Activated naive CD4-positive, alpha-beta T cell treated with anti-CD3 and anti-CD28 coated beads for 36 hours (primary cell): Measurements from ENCODE around the gene TMEM115. TPM values are rescaled to one million over a fixed set of nuclear protein-coding genes. Genes with fewer than 3 reads are reported as not detected.
A peak's percentile ranks its signal among the peaks of the same experiment; 100 is the strongest.

Experiments used
- CTCF ChIA-PET: fragments of 350-600 bp; sonication (Branson Sonifier 250); formaldehyde crosslinking; loops from one replicate; lab custom pipeline; 2021; ENCODE audit warnings: antibody characterized with exemption; lab: Charles Lee
- DNase-seq: peaks from one replicate; pipeline ENCODE4 v3.0.0-alpha.2; 2020
- H3K27ac Mint-ChIP-seq: one replicate; pipeline ENCODE4 v1.8.0; 2021; ENCODE audit warnings: mild to moderate bottlenecking, mixed read lengths
- H3K27me3 Mint-ChIP-seq: one replicate; pipeline ENCODE4 v1.8.0; 2021; ENCODE audit warnings: low read depth, mixed read lengths
- H3K36me3 Mint-ChIP-seq: one replicate; pipeline ENCODE4 v1.8.0; 2021; ENCODE audit warnings: low read depth, mixed read lengths
- H3K4me1 Mint-ChIP-seq: one replicate; pipeline ENCODE4 v1.8.0; 2021; ENCODE audit warnings: low read depth, mixed read lengths
- H3K4me3 Mint-ChIP-seq: one replicate; pipeline ENCODE4 v1.8.0; 2021; ENCODE audit warnings: mild to moderate bottlenecking, moderate library complexity, mixed read lengths
- H3K9me3 Mint-ChIP-seq: one replicate; pipeline ENCODE4 v1.8.0; 2021; ENCODE audit warnings: mixed read lengths
- intact Hi-C: fragments of 100-400 bp; cut with micrococcal nuclease; formaldehyde crosslinking; loops from one replicate; pipeline ENCODE4 v1.15.1; 2023
- total RNA-seq, 2 experiments: library from RNA; stranded (reverse); gene quantifications; one replicate each; pipeline ENCODE4 v1.2.3, GENCODE V29; 2021

TMEM115 gene
- total RNA-seq, 2 experiments from 2014 or later = 10.6 to 11.1 TPM

GRCh38 chr3:50345586-50346234 is 13.6 kb downstream of the TMEM115 start, which contains the start of gene ZMYND10:
Gene ZMYND10, minus strand, starts transcription at chr3:50345732. Its CDS starts 153 bp downstream, at chr3:50345579.
- Mint-ChIP-seq H3K4me1 (peaks cover 57% of the 10 kb centered on the region), H3K36me3 (peaks cover 9% of the 10 kb centered on the region), H3K27me3 (no peaks in the 10 kb centered on the region), H3K27ac (no peak within 1 kb of the TSS), H3K9me3 (no peaks in the 10 kb centered on the region), H3K4me3 (peak within 1 kb of the TSS; percentile 45)
- CTCF ChIA-PET = interaction anchor here (0.7 to 1.3 kb wide), 3 partner anchors 11 to 196 kb away, joined by 4 to 6 read pairs (median 4); no protein-coding TSS in a partner anchor
- peak; percentile 74 for DNase-seq
- intact Hi-C loops = no loop called here

GRCh38 chr3:50345008-50345407 is 14.3 kb downstream of the TMEM115 start:
- intact Hi-C loops = no loop called here
- Mint-ChIP-seq H3K36me3 (peaks cover 9% of the 10 kb centered on the region), H3K4me3 (no peak overlapping the region), H3K4me1 (peaks cover 53% of the 10 kb centered on the region), H3K27me3 (no peaks in the 10 kb centered on the region), H3K27ac (no peak overlapping the region), H3K9me3 (no peaks in the 10 kb centered on the region)
- CTCF ChIA-PET = interaction anchor here (0.9 to 1.4 kb wide), 3 partner anchors 8 to 196 kb away, joined by 3 to 4 read pairs (median 4); no protein-coding TSS in a partner anchor
- DNase-seq = no peak

DNA sequence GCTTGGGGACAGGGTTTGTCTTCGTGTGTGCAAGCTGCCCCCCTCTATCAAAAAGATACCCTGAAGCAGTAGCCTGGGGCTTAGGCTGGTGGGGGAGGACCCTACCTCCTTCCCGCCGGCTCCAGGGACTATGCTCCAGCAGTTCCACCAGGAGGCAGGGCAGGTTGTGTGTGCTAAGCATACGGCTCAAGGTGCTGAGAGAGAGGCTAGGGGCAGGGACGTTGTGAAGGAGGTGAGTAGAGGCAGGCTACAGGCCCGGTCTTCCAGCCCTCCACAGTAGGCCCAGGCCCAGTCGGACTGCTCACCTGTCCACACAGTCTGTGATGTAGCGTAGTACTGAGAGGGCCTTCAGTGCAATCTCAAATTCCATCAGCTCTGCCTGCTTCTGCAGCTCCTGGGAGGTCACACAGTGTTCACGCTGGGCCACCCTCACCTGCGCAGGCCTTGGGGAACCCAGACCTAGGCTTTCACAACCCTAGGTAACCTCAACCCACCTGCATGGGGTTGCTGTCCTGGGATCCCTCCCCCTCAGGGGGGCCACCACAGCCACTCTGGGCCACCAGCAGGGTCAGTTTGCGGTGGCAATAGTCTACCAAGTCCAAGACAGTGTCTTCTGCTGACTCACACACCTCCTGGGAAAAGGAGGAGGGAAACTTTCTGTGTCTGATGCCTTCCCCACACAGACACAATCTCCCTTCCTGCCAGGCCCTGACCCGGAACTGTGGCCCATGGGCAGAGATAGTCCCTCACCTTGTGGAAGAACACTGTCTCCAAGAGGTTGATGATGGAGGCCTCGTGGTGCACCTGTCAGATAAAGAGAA is 16.3 kb downstream of the TMEM115 start:
- H3K4me1 Mint-ChIP-seq = peaks cover 48% of the 10 kb centered on the region
- intact Hi-C loops = no loop called here
- no peak for DNase-seq

DNA sequence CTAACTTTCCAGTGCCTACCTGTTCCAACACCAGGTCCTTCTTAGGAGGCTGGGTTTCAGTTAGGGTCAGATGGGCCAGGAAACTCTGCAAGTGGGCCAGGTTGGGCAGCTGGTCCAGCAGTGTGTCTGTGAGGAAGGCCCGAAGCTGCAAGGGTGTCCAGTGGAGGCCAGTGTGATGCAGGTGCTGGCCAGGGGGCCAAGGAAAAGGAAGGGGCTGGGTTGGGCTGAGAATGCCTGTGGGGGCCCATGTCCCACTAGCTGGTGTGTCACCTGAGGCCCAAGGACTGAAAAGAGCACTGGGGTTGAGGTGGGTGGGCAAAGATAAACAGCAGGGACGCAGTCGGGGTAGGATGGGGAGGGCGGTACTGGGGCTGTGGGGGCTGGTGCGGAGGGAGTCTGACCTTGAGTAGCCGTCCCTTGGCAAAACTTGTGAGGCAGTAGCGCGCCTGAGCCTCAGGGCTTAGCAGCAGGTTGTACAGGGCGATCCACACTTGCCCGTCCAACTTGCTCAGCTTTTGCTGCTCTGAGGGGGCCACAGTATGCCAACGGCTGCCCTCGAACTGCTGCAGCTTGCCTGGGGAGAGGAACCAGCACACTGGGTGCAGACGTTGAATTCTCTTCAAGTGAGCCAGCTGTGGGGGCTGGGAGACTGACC is 17.2 kb downstream of the TMEM115 start:
- DNase-seq = no peak
- CTCF ChIA-PET = interaction anchor here (0.6 kb wide), 1 partner anchor 201 kb away, joined by 3 read pairs; no protein-coding TSS in a partner anchor
- Mint-ChIP-seq H3K4me1 (peaks cover 39% of the 10 kb centered on the region), H3K9me3 (no peaks in the 10 kb centered on the region), H3K36me3 (peaks cover 19% of the 10 kb centered on the region), H3K27me3 (no peaks in the 10 kb centered on the region), H3K27ac (no peak overlapping the region), H3K4me3 (no peak overlapping the region)
- intact Hi-C loops = no loop called here

More for the DNA sequence above, 16.3 kb downstream of the TMEM115 start:
- Mint-ChIP-seq H3K9me3 (no peaks in the 10 kb centered on the region), H3K27ac (no peak overlapping the region), H3K27me3 (no peaks in the 10 kb centered on the region), H3K4me3 (no peak overlapping the region), H3K36me3 (peaks cover 17% of the 10 kb centered on the region)
- CTCF ChIA-PET = interaction anchor here (0.6 kb wide), 2 partner anchors 21 to 261 kb away, joined by 3 read pairs; no protein-coding TSS in a partner anchor

GRCh38 chr3:50341537-50341936 is 17.8 kb downstream of the TMEM115 start:
- H3K27ac Mint-ChIP-seq = peak overlapping the region; percentile 73
- CTCF ChIA-PET = interaction anchor here (0.6 to 1.3 kb wide), 2 partner anchors 8 to 201 kb away, joined by 3 to 6 read pairs; partner anchors contain the start of genes CYB561D2 and NPRL2
- H3K9me3 Mint-ChIP-seq = no peaks in the 10 kb centered on the region
- DNase-seq = no peak
- no peaks in the 10 kb centered on the region for H3K27me3 Mint-ChIP-seq
- peak overlapping the region; percentile 94 for H3K4me3 Mint-ChIP-seq
- intact Hi-C loops = no loop called here
- peaks cover 21% of the 10 kb centered on the region for H3K36me3 Mint-ChIP-seq
- H3K4me1 Mint-ChIP-seq = peaks cover 38% of the 10 kb centered on the region

- peaks cover 40% of the 10 kb centered on the region for H3K4me1 Mint-ChIP-seq
- no peaks in the 10 kb centered on the region for H3K9me3 Mint-ChIP-seq
- H3K4me3 Mint-ChIP-seq = peak within 1 kb of the TSS; percentile 94
- intact Hi-C loops = no loop called here
- no peaks in the 10 kb centered on the region for H3K27me3 Mint-ChIP-seq
- H3K27ac Mint-ChIP-seq = peak within 1 kb of the TSS; percentile 86
- H3K36me3 Mint-ChIP-seq = peaks cover 27% of the 10 kb centered on the region
- peak; percentile 69 for DNase-seq
- CTCF ChIA-PET = interaction anchor here (0.9 to 1.3 kb wide), 3 partner anchors 9 to 69 kb away, joined by 3 to 6 read pairs (median 3); partner anchors contain the start of genes CYB561D2, HYAL3, NAA80 and NPRL2
These were observed 18.6 kb downstream of the TMEM115 start, which contains the start of gene RASSF1 for GRCh38 chr3:50340448-50341329. Gene RASSF1, minus strand, starts transcription at chr3:50340836. Its CDS starts 31 bp downstream, at chr3:50340805.

DNA sequence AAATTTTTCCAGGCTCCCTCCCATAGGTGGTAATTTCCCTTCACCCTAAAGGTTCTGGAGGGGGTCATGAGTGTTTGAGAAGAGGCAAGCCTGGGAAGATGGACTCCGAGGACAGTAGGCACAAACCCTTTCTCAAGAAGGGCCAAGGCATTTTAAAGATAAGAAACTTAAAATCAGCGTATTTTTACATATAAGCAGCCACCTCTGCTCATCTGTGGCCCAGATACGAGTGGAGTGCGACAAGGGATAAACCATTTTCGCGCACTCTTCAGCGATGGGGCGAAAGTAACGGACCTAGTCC is 19.2 kb downstream of the TMEM115 start:
- DNase-seq = no peak
- Mint-ChIP-seq H3K4me1 (peaks cover 42% of the 10 kb centered on the region), H3K4me3 (peak overlapping the region; percentile 94), H3K27ac (peak overlapping the region; percentile 86), H3K36me3 (peaks cover 33% of the 10 kb centered on the region), H3K27me3 (no peaks in the 10 kb centered on the region), H3K9me3 (no peaks in the 10 kb centered on the region)
- CTCF ChIA-PET = interaction anchor here (0.9 to 1.3 kb wide), 3 partner anchors 10 to 68 kb away, joined by 3 to 6 read pairs (median 3); partner anchors contain the start of genes CYB561D2, HYAL3, NAA80 and NPRL2
- intact Hi-C loops = no loop called here

- no peaks in the 10 kb centered on the region for H3K27me3 Mint-ChIP-seq
- intact Hi-C loops = loop anchor here (2.0 to 5.0 kb wide), 2 partner anchors 103 to 252 kb away; partner anchors contain the start of genes GNAI2 and RBM5
- H3K27ac Mint-ChIP-seq = peak overlapping the region; percentile 86
- H3K36me3 Mint-ChIP-seq = peaks cover 36% of the 10 kb centered on the region
- no peaks in the 10 kb centered on the region for H3K9me3 Mint-ChIP-seq
- peak overlapping the region; percentile 94 for H3K4me3 Mint-ChIP-seq
- CTCF ChIA-PET = interaction anchor here (0.6 to 4.2 kb wide), 4 partner anchors 9 to 277 kb away, joined by 3 to 31 read pairs (median 8); partner anchors contain the start of genes CYB561D2, HYAL2 and NPRL2
- peaks cover 43% of the 10 kb centered on the region for H3K4me1 Mint-ChIP-seq
- no peak for DNase-seq
These were observed 19.7 kb downstream of the TMEM115 start for GRCh38 chr3:50339485-50340146.

- Mint-ChIP-seq H3K4me3 (peak overlapping the region; percentile 94), H3K9me3 (no peaks in the 10 kb centered on the region), H3K36me3 (peaks cover 40% of the 10 kb centered on the region), H3K27me3 (no peaks in the 10 kb centered on the region), H3K4me1 (peaks cover 49% of the 10 kb centered on the region), H3K27ac (peak overlapping the region; percentile 94)
- no peak for DNase-seq
- intact Hi-C loops = loop anchor here (2.0 to 5.0 kb wide), 2 partner anchors 102 to 252 kb away; partner anchors contain the start of genes GNAI2 and RBM5
- CTCF ChIA-PET = interaction anchor here (0.6 to 4.2 kb wide), 5 partner anchors 8 to 277 kb away, joined by 3 to 31 read pairs (median 6); partner anchors contain the start of genes CYB561D2, HYAL2 and NPRL2
These were observed 20.4 kb downstream of the TMEM115 start for GRCh38 chr3:50338965-50339364.

DNA sequence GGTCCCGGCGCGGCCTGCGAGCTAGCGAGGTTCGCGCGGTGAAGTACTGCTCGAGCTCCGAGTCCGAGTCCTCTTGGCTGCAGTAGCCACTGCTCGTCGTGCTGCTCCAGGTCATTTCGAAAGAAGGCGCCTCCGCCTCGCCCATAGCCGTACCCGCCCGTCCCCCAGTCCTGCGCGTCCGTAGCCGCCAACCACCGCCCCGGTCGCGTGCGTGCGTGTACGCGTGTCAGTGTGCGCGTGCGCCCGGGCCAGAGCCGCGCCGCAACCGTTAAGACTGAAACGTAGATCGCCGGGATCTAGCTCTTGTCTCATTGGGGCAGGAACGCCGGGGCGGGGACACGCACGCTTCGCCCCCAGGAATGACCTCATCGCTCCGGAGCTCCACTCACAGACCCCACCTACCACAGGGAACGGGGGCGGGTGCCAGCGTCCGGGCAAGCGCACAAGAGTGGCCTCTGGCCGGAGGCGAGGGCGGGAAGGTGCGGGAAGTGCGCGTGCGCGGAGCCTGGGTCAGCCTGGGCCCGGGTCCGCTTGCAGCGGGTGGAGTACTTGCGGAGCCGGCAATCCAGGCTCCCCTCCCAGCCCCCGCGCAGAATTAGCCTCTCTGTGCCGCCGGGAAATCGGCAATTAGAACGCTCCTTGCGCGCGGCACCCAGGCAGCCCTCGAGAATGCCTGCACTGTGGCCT is 22.0 kb downstream of the TMEM115 start:
- Mint-ChIP-seq H3K27me3 (no peaks in the 10 kb centered on the region), H3K4me1 (peaks cover 57% of the 10 kb centered on the region), H3K36me3 (peaks cover 44% of the 10 kb centered on the region), H3K27ac (peak overlapping the region; percentile 94), H3K9me3 (no peaks in the 10 kb centered on the region), H3K4me3 (peak overlapping the region; percentile 94)
- CTCF ChIA-PET = interaction anchor here (0.9 to 4.2 kb wide), 8 partner anchors 8 to 143 kb away, joined by 3 to 31 read pairs (median 6); partner anchors contain the start of genes CYB561D2, HYAL2, HYAL3 and NAA80
- DNase-seq = peak; percentile 99
- intact Hi-C loops = loop anchor here (1.0 to 5.0 kb wide), 7 partner anchors 9 to 275 kb away; partner anchors contain the start of genes CYB561D2, HYAL3, IFRD2 and NAA80
